GM18498 (cell line): ENCODE data around the gene WDR7.

ENCODE experiments used
- ATAC-seq: cut with Tn5 transposase; IDR thresholded peaks from one replicate; pipeline ENCODE4 v1.9.1; 2021; ENCODE audit warnings: mild to moderate bottlenecking, moderate library complexity; ENCODE audit not compliant: unreplicated experiment

WDR7 gene

GRCh38 chr18:56795381-56795780 lies 144.2 kb downstream of the WDR7 start:
- no peak for ATAC-seq

DNA sequence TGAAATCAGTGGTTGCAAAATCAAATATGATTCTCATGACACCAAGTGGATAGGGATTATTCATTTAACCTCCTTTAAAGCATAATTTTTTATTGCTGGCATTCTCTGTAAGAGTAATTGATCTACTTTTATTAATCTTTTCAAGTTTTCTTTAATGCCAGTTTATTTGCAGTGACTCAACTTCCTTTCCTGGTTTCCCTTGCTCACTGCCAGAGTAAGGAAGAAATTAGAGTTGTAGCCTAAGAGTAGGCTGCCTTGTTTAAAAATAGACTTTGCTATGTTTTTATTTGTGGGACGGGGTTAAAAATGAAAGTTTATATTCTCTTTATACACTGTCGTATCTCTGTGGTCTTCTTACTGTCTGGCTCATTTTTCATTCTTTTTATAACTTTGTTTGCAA lies 148.6 kb downstream of the WDR7 start:
- no peak for ATAC-seq

GRCh38 chr18:56803051-56803450 lies 151.9 kb downstream of the WDR7 start:
- ATAC-seq, result no peak

DNA sequence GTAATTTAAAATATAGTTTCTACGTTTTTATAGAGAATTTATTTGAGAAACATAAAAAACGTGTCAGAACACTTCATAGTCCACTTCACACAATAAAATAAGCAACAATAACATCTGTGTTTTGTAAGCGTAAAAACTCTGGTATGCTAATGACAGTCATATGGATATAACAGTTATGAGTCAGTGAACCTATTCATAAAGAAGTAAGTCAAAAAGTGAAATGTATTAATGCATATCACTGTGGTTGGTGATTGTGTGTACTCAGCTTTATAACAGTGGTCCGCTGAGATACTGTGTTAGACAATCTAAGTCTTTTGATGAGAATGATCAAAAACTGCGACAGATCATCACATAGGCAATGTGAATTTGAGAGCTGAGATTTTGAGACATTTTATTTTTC lies 153.2 kb downstream of the WDR7 start:
- no peak for ATAC-seq

DNA sequence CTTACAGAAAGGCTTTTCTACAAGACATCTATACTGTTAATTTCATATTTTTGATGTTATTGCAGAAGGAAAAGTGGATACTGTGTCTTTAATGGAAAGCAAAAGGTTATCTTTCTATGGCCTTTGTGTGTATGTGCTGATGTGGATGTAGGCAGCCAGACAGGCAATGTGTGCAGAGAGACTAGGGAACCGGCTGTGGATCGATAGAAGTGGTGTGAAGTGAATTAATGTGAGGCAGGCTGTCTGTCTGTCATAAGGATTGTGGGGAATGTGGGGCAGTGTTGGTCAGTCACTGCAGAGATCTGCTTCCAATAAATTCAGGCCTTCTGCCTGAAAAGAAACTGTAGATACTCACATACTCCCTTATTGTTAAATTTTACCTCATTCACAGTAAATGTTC lies 156.7 kb downstream of the WDR7 start:
- no peak for ATAC-seq

DNA sequence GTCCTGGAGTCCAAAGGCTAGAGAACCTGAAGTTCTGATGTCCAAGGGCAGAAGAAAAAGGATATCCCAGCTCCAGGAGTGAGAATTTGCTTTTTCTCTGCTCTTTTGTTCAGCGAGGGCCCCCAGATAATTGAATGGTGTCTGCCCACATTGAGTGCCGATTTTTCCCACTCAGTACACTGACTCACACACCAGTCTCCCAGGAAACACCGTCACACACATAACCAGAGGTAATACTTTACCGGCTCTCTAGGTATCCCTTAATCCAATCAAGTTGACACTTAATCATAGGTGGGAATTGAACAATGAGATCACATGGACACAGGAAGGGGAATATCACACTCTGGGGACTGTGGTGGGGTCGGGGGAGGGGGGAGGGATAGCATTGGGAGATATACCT lies 161.5 kb downstream of the WDR7 start:
- no peak for ATAC-seq

GRCh38 chr18:56815926-56816325 lies 164.8 kb downstream of the WDR7 start:
- no peak for ATAC-seq

DNA sequence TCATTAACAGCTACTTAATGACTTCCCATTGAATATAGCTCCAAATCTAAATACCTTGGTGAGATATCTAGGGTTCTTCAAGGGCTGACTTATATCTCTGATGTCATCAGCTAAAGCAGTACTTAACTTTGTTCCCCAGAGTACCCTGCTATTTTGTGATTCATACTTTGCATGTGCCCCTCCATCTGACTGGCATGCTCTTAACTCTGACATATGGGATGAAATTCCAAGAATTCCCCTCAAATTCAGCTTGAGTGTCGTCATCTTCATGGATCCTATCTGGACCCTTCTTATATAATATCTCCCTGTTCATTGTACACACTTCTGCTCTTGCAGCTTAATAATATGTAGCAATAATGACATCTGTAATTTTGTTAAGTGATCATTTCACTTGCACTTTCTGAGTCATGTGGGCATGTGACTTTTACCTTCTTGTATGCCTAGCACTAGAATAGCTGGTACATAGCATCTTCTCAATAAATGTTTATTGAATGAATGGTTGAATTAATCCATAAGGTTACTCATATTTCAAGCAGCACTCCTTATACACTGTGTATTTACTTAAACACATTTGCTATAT lies 172.9 kb downstream of the WDR7 start:
- no peak for ATAC-seq

DNA sequence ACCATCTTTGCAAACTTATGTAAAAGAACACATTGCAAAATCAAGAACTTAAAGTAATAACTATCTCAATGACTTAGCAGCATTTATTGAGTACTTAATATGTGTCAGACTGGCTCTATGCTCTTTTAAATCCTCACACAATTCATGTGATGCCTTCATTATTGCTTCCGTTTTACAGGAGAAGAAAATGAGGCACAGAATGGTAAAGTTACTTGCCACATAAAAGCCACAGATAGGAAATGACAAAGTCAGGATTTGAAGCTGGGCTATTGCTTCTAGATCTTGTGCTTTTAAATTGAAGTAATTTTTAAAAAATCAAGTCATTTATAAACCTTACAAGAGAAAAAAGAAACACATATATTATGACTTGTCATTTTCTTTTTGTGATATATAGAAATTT lies 174.2 kb downstream of the WDR7 start:
- ATAC-seq, result no peak

DNA sequence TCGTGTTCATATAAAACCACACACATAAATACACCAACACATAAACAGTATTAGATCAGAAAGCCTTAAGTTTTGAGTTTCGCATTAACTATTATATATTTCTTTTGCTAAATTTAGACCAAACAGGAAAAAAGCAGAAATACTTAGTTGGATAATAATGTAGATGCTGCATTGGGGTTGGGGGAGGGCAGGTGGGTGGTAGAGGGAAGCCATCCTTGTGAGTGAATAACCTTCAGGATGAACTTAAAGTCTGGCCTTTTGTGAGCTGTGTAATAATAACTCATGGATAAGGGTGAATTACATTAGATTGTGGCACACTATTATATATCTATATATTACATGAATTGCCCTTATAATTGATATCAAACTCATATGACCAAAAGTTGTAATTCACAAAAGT lies 174.7 kb downstream of the WDR7 start:
- ATAC-seq, result no peak

DNA sequence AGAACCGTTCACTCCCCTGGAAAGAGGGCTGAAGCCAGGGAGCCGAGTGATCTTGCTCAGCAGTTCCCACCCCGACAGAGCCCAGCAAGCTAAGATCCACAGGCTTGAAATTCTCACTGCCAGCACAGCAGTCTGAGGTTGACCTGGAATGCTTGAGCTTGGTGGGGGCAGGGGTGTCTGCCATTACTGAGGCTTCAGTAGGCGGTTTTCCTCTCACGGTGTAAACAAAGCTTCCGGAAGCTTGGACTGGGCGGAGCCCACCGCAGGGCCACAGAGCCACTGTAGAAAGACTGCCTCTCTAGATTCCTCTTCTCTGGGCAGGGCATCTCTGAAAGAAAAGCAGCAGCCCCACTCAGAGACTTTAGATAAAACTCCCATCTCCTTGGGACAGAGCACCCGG lies 180.8 kb downstream of the WDR7 start:
- ATAC-seq, result no peak

DNA sequence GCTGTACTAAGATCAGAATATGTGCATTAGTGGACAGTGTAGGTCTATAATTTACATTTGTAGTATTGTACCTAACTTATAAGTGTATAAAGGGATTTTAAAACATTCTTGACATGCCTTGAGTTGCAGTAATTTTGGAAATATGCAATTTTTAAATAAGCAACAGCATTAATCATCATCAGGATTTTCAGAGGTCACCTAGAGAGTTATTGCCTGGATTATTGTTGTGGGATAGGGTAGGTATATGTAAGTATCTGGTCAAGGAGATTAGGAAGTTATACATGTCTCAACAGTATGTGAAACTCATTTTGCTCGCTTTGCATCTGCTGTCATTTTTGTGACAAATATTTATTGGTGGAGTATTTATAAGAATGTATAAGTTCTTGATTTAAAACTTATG lies 184.2 kb downstream of the WDR7 start:
- no peak for ATAC-seq

- ATAC-seq, result no peak
Measured at GRCh38 chr18:56836173-56836572, 185.0 kb downstream of the WDR7 start.

DNA sequence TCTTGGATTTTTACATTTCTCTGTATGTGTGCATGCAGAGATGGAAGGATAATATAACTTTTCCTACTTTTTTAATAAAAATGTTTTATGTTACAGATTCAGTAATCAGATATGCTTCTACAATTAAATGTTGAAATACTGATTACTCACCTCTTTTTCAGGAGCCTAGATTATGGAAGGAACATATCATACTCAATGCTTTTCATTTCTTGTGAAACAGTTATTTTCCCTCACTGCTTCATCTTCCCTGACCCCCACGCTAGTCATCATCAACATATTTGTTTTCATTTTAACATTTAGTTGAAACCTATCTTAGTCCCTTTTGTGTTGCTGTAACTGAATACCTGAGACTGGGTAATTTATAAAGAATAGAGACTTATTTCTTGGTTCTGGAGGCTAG lies 190.7 kb downstream of the WDR7 start:
- ATAC-seq, result no peak

DNA sequence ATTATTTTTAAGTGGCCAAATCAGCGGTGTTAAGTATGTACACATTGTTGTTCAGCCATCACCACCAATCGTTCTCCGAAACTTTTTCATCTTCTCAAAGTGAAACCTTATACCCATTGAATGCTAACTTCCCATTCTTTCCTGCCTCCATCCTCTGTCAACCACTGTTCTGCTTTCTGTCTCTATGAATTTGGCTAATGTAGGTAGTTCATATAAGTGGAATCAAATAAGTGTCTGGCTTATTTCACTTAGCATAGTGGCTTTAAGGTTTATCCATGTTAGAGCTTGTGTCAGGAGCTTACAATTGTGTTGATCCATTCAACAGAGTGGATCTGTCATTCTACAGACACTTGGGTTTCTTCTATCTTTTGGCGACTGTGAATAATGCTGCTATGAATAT lies 192.1 kb downstream of the WDR7 start:
- no peak for ATAC-seq

- no peak for ATAC-seq
Measured at GRCh38 chr18:56844556-56844955, 193.4 kb downstream of the WDR7 start.

GRCh38 chr18:56851774-56852173 lies 200.6 kb downstream of the WDR7 start:
- peak; percentile 93 for ATAC-seq

- no peak for ATAC-seq
Measured at GRCh38 chr18:56853961-56854360, 202.8 kb downstream of the WDR7 start.

DNA sequence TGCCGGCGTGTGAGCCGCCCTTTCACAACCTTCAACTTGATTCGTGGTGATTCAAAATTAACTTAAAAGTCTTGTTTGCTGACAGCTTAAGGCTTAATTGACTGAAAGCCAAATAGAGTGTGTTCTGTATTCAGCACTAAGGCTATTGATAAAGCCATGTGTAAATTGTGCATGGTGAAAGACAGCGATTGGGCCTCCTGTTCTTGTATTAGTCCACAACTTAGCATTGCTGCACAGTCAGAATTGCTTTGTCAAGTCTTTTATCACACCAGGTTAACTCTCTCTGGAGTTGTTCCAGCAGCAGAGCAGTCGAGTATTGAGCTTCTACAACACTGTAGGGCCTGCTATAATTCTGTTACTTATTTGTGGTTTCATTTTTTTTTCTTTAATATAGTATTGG lies 210.1 kb downstream of the WDR7 start:
- ATAC-seq, result no peak

GRCh38 chr18:56869189-56869777 lies 218.1 kb downstream of the WDR7 start:
- peak; percentile 81 for ATAC-seq

DNA sequence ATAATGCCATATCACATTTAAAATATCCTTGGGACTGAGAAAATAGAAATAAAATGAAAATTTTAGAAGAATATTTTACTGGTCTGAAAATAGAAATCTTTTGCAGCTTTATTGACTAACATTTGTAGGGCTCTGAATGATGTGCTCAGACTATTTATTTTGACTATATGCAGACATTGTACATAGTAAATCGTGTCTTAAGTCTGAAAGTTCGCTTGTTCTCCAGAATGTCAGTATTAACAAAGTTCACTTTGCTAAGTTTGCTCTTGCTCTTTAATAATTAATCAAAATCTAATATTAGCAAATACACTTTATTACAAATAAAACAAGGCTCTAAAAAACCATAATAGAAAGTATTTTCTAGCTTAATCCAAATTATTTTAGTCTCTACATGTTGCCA lies 219.8 kb downstream of the WDR7 start:
- ATAC-seq, result no peak

- ATAC-seq, result no peak
Measured at GRCh38 chr18:56872140-56872539, 221.0 kb downstream of the WDR7 start.

GRCh38 chr18:56873441-56874140 lies 222.4 kb downstream of the WDR7 start:
- no peak for ATAC-seq
